Activated T-cell treated with anti-CD3 and anti-CD28 coated beads for 1 hour (primary cell): ENCODE measurements around the gene PALMD.

ENCODE experiments used
- DNase-seq: peaks from one replicate; pipeline ENCODE4 v3.0.0-alpha.2; 2020; ENCODE audit warnings: low read depth

The PALMD gene, protein sequence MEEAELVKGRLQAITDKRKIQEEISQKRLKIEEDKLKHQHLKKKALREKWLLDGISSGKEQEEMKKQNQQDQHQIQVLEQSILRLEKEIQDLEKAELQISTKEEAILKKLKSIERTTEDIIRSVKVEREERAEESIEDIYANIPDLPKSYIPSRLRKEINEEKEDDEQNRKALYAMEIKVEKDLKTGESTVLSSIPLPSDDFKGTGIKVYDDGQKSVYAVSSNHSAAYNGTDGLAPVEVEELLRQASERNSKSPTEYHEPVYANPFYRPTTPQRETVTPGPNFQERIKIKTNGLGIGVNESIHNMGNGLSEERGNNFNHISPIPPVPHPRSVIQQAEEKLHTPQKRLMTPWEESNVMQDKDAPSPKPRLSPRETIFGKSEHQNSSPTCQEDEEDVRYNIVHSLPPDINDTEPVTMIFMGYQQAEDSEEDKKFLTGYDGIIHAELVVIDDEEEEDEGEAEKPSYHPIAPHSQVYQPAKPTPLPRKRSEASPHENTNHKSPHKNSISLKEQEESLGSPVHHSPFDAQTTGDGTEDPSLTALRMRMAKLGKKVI

DNA sequence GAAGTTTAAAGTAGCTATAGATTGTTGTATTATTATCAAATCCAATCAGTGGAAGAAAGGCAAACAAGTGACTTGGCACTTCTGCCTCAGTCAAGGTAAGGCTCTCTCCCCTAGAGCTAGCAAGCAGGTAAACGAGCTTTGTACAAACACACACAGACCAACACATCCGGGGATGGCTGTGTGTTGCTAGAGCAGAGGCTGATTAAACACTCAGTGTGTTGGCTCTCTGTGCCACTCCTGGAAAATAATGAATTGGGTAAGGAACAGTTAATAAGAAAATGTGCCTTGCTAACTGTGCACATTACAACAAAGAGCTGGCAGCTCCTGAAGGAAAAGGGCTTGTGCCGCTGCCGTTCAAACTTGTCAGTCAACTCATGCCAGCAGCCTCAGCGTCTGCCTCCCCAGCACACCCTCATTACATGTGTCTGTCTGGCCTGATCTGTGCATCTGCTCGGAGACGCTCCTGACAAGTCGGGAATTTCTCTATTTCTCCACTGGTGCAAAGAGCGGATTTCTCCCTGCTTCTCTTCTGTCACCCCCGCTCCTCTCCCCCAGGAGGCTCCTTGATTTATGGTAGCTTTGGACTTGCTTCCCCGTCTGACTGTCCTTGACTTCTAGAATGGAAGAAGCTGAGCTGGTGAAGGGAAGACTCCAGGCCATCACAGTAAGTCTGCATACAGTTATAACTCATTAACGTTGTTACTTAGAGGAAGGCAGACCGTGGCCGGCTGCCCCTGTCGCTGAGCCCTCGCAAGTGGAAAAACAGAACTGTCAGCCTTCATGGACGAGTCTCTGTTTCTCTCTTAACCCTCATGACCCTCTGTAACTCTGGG, at the start of gene PALMD:
Gene PALMD (plus strand): TSS at position 415 of the 833 bp plus-strand sequence. CDS start 205 bp downstream, at position 620.
- DNase-seq = no peak

GRCh38 chr1:99598738-99599411, 47.0 kb upstream of the PALMD start:
- no peak for DNase-seq

DNA sequence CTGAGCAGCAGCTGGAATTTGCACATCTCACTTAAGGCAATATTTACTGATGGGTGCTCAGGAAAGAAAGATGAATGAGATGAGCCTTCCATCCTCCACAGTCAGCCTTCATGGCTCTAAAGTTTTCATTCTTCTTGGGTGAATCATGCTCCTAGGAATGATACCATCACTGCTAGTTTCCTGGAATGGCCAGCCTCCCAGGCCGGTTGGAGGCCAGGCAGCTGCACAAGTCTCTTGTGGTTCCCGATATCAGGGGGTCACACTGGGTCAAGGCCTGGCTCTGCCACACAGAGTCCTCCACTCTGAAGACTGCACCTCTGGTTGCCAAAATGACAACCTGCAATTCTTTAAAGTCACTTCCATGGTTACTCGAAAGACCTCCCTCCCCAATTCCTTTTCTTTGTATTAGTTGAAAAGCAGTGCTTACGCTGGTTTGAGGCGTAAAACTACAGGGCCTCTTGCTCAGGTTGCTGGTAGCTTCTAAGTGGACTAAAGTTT, 46.2 kb upstream of the PALMD start:
- no peak for DNase-seq

DNA sequence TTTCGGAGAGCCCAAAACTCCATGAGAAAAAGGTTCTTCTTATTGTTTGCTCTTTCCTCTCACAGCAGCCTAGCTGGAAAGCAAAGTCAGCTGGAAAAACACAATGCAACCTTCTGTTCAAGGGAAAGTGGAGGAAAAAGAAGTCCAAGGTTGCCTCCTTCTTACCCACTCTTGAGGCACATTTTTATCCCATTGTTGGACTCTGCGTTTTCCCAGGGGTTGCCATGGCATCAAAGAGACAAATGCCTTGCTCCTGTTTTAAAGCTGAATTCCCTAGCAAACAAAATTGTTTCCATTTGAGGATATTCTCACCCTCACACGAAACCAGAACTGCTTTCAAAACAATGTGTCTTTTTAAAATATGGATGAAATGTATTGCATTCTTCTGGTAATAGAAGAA, 45.1 kb upstream of the PALMD start:
- DNase-seq = no peak

GRCh38 chr1:99601208-99601607, 44.7 kb upstream of the PALMD start:
- no peak for DNase-seq

GRCh38 chr1:99601709-99602403, 44.1 kb upstream of the PALMD start:
- DNase-seq = no peak

GRCh38 chr1:99602404-99602969, 43.4 kb upstream of the PALMD start:
- no peak for DNase-seq

DNA sequence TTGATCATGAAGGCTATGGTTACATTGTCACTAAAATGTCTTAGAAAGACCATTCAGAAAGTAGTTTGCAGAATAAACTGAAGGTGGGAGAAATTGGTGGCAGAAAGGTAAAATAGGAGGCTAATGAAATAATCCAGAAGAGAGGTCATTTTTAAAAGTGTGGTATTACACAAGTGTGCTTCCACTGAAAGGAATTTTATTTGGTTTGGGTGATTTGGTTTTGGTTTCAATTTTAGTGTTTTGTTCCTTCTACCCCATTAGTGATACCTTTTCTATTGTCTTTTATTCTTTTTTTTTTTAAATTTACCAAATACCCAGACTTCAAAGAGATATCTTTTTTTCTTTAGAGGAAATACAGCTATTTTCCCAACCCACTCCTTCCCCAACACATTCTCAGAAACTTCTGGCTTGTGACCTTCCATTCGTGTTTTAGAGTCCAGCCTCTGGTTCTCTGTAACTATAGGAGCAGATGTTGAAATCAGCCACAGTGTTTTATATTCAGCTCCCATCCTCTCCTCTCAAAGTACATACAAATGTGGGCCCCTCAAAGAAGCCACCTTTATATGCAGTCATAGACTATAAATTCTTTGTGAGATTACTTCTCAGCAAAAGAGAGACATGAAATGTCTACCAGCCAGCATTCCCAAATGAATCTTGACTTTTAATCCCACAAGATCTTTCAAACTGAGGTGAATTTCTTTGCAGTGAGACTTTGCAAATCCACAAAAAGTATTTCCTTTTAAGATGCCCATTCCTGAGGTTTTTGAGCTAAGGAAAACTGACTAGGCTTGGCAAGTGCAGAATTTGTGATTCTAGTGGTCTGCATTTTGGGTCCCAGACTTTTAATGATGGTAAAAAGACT, 42.0 kb upstream of the PALMD start:
- DNase-seq = no peak

- DNase-seq = no peak
Measured at GRCh38 chr1:99606306-99606705, 39.6 kb upstream of the PALMD start.

- no peak for DNase-seq
Measured at GRCh38 chr1:99607590-99607989, 38.3 kb upstream of the PALMD start.

DNA sequence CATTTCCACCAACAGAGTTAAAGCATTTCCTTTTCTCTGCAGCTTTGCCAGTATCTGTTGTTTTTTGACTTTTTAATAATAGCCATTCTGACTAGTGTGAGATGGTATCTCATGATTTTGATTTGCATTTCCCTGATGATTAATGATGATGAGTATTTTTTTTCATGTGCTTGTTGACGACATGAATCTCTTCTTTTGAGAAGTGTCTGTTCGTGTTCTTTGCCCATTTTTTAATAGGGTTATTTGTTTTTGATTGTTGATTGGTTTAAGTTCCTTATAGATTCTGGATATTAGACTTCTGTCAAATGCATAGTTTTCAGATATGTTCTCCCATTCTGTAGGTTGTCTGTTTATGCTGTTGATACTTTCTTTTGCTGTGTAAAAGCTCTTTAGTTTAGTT, 37.9 kb upstream of the PALMD start:
- no peak for DNase-seq

GRCh38 chr1:99613716-99614115, 32.2 kb upstream of the PALMD start:
- DNase-seq = no peak

DNA sequence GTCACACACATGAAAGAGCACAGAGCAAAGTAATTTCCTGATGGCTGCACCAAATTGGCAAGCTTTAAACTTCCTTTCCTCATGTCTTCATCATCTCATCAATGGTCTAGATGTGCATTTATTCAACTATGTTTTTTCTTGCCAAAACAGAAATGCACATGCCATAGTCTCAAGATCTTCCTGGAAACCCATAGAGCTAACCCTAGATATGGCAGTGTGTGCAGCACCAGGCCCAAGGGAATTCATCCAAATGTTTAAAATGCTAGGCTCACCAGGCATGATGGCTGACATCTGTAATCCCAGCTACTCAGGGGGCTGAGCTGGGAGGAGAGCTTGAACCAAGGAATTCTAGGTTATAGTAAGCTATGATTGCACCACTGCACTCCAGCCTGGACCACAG, 31.2 kb upstream of the PALMD start:
- DNase-seq = no peak

DNA sequence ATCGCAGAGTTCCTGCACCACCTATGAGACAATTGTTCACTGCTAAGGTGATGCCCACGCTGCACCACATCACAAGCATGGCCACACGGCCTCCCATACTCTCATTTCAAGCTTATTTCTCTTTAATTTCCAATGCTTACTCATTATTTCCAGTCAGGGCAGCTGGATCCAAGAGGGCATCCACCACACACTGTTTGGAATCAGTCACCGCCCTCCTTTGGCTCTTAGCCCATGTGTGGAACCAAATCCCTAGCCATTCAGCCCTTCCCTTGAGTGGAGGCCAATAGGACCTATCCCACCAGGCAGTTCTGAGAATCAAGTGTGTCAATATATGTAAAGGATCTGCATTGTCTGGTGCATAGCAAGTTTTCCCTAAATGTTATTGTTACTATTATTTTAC, 26.3 kb upstream of the PALMD start:
- no peak for DNase-seq

- no peak for DNase-seq
Measured at GRCh38 chr1:99621340-99621901, 24.5 kb upstream of the PALMD start.

DNA sequence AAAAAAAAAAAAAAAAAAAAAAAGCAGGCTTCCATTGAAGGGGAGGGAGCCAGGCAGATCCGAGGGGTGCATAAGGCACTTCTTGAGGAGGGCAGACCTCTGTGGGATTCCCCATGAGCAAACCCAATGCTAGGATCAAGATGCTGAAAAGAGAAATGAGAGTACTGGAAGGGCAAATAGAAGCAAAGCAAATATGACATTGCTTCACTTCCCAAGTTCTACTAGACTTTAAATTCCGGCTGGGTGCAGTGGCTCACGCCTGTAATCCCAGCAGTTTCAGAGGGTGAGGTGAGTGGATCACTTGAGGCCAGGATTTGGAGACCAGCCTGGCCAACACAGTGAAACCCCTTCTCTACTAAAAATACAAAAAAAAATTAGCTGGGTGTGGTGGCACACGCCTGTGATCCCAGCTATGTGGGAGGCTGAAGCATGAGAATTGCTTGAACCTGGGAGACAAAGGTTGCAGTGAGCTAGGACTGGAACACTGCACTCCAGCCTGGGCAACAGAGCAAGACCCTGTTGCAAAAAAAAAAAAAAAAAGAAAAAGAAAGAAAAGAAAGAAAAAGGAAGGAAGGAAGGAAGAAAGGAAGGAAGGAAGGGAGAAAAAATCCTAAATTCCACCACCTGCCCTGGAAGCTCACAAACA, 23.1 kb upstream of the PALMD start:
- DNase-seq = no peak

DNA sequence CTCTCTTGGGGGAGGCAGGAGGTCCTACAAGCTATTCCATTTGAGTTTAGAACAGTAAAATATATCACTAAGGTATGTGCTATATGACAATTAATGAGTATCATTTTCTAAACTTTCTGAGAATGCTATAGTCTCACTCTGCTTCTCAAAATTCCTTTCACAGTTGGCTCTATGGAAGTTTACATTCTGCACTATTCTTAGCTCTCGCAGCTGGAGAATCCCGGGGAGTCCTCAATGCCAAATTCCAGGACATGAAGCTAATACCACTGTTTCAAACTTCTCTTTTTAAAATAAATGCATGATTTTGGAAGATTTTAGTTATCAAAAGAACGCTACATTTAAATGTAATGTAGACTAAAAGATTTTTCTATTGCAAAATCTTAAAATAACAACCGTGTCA, 22.4 kb upstream of the PALMD start:
- no peak for DNase-seq

DNA sequence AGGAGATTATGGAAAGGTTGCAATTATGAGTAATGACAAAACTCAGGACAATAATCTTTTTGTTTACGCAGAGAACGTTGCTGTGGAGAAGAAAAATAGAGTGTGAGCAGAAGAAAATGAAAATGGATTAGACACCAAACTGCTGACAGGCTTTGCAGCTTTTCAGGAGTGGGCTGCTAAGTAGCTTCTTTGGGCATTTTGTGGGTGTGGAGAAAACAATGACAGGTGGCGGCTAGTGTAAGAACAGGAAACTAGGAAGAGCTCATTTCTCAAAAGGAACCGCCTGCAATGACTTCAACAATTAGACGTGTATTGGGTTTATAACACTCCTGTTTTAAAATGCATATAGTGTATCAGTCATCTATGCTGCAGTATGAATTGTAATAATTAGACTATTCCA, 18.3 kb upstream of the PALMD start:
- DNase-seq = no peak

DNA sequence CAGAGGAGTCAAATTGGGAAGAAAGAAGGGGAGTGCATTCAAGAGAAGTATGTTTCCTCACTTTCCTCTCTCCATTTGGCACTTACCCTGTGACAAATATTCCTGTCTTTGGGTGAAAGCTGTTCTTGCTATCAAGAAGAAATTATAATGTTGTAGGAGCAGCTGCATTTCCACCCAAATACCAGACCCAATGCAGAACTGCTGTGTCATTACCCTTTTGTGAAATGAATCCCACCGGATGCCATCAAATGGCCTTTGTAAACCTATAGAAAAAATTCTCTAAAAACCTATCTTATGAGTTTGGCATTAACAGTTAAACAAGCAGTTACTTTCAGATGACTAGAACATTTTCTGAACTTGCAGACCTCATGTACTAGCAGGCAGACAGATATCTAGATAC, 16.7 kb upstream of the PALMD start:
- no peak for DNase-seq
